Karpas-422 (cell line): Measurements from ENCODE around the gene ZNF217. TPM values are rescaled to one million over a fixed set of nuclear protein-coding genes. Genes with fewer than 3 reads are reported as not detected.
"Not testable (repeated sequence)": the region's sequence is repeated elsewhere in the genome, so short reads cannot be mapped to it uniquely, and the experiment has no call there.

Experiments
- DNase-seq: peaks from one replicate; pipeline ENCODE4 v3.0.0-alpha.2; 2015
- H2AFZ ChIP-seq: fragments of 200-600 bp; sonication (generic); 2 replicates; pipeline ENCODE4 v1.6.1; 2014; ENCODE audit warnings: antibody characterized with exemption, low read length, mixed read lengths
- H3K27ac ChIP-seq: fragments of 200-600 bp; sonication (generic); 2 replicates; pipeline ENCODE4 v1.5.1; 2014; ENCODE audit warnings: mild to moderate bottlenecking, low read length, moderate library complexity
- H3K27me3 ChIP-seq: fragments of 200-600 bp; sonication (generic); 2 replicates; pipeline ENCODE4 v1.6.1; 2014; ENCODE audit warnings: low read length, mixed read lengths
- H3K36me3 ChIP-seq: fragments of 200-600 bp; sonication (generic); 2 replicates; pipeline ENCODE4 v1.6.1; 2014; ENCODE audit warnings: low read length, mixed read lengths; ENCODE audit not compliant: insufficient read depth
- H3K4me1 ChIP-seq: fragments of 200-600 bp; sonication (generic); 2 replicates; pipeline ENCODE4 v1.6.1; 2014; ENCODE audit warnings: mild to moderate bottlenecking, low read length, mixed read lengths
- H3K4me2 ChIP-seq: fragments of 200-600 bp; sonication (generic); 2 replicates; pipeline ENCODE4 v1.6.1; 2014; ENCODE audit warnings: low read length, low read depth, mild to moderate bottlenecking; ENCODE audit not compliant: poor library complexity, severe bottlenecking
- H3K4me3 ChIP-seq: fragments of 200-600 bp; sonication (generic); 2 replicates; pipeline ENCODE4 v1.5.1; 2014; ENCODE audit warnings: mild to moderate bottlenecking, antibody characterized with exemption, low read length, mixed read lengths
- H3K79me2 ChIP-seq: fragments of 200-600 bp; sonication (generic); 2 replicates; pipeline ENCODE4 v1.6.1; 2014; ENCODE audit warnings: mild to moderate bottlenecking, low read length, mixed read lengths
- H3K9ac ChIP-seq: fragments of 200-600 bp; sonication (generic); 2 replicates; pipeline ENCODE4 v1.6.0; 2014; ENCODE audit warnings: low read length
- H3K9me2 ChIP-seq: fragments of 200-600 bp; sonication (generic), shearing (Covaris generic); replicated peaks from 2 replicates; pipeline ENCODE4 v1.6.0; 2014; ENCODE audit warnings: mild to moderate bottlenecking, low read length, moderate library complexity; ENCODE audit not compliant: insufficient read depth
- H3K9me3 ChIP-seq: fragments of 300-700, 200-600 bp; sonication (generic); 2 replicates; pipeline ENCODE4 v1.6.1; 2014; ENCODE audit warnings: low read length, mixed read lengths
- H4K20me1 ChIP-seq: fragments of 200-600 bp; sonication (generic); 2 replicates; pipeline ENCODE4 v1.6.1; 2014; ENCODE audit warnings: mild to moderate bottlenecking, antibody characterized with exemption, low read length, low read depth; ENCODE audit not compliant: insufficient read depth
- total RNA-seq: library from RNA; depleted of rRNA; stranded (reverse); fragments of >200 nt; shearing (Covaris generic); gene quantifications from 2 replicates; pipeline ENCODE4 v1.2.3, GENCODE V29; 2014; ENCODE audit warnings: low replicate concordance

Gene ZNF217
- total RNA-seq, 1 experiment from 2014 or later = 2.2 TPM

DNA sequence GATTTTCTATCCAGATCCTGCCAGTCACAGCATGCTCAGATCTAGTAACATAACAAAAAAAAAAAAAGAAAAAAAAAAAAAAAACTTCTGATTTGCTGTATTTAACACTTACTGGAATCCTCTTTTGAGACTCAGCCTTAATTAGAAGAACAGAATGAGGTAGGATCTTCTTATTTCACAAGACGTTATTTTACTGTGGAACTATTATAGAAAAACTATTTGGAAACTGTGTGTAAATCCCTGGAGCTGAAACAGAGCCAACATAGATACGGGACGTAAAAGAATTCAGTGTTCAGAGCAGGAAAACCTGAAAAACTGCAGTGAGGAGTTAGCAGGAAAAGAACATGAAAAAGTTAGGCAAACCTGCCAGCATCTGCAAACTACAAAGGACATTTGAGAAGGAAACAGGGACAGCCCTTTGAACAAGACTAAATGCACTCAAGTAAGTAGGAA is 3.4 kb upstream of the ZNF217 start:
- H3K27me3 ChIP-seq = no peaks in the 10 kb centered on the region
- H3K4me1 ChIP-seq = peaks cover 8% of the 10 kb centered on the region; the same call in 1 of the 2 replicates
- no peak overlapping the region for H2AFZ ChIP-seq
- no peak overlapping the region for H3K4me3 ChIP-seq
- H3K9me2 ChIP-seq = no peaks in the 10 kb centered on the region
- H3K79me2 ChIP-seq = no peaks in the 10 kb centered on the region
- H3K4me2 ChIP-seq = no peak overlapping the region
- DNase-seq = no peak
- no peak overlapping the region for H3K9ac ChIP-seq
- no peaks in the 10 kb centered on the region for H3K9me3 ChIP-seq
- H4K20me1 ChIP-seq = no peaks in the 10 kb centered on the region
- H3K36me3 ChIP-seq = no peaks in the 10 kb centered on the region
- no peak overlapping the region for H3K27ac ChIP-seq

DNA sequence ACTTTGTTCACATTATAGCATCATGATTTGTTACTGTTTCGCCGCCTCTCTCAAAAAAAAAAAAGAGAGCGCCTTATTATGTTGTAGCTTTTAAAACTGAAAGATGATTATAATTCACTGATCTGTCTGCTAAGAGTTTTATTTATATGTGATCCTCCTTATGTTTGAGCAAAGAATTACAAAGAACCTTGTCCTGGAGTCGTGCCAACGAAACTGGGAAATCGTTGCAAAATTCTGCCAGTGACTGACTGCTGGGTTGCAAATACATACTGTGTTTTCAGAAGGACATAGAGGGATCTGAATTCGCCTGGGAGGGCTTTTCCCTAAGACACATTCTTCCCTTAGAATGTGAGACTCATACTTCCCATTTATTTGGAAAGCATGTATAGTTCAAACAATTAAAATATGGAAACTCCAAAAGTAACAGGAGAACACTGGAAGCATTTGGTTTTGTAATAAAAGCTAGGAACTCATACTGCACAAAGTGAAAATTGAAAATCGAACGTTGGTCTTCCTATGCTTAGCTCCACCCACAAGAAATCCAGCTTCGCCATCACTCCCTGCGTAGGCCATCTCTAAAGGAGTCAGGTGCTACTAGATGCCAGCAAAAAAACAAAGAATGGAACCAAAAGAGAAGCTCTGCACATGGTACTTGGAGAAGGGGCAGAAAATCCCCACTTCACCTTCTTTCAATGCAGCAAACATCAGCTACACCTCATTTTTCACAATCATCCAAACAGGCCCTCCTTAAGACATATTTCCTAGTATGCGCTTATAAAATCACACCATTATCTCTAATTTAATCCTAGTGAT is 2.8 kb upstream of the ZNF217 start:
- H3K9me2 ChIP-seq, H3K79me2 ChIP-seq, H3K27me3 ChIP-seq, H3K4me1 ChIP-seq, H3K4me2 ChIP-seq, DNase-seq, H3K36me3 ChIP-seq, H3K27ac ChIP-seq, H2AFZ ChIP-seq, H3K9ac ChIP-seq, H4K20me1 ChIP-seq, H3K4me3 ChIP-seq, H3K9me3 ChIP-seq: not testable (repeated sequence)

DNA sequence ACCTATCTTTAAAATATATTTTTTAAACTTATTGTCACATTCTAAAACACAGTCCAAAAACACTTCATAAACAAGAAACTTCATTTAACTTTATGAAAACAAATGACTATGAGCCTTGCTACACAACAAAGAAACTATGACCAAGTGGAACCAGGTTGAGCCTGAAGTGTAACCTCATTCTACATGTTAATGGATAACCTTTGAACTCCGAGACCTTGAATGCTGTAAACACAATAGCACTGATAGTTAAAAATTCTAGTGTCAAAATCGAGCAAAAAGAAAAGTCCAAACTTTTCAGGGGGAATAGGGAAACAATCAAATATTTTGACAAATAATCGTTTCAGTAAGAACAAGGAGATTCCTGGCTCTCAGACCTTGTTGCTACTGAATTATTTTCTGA is 2.1 kb upstream of the ZNF217 start:
- H3K9me3 ChIP-seq, H3K9me2 ChIP-seq, H4K20me1 ChIP-seq, H2AFZ ChIP-seq, H3K27ac ChIP-seq, H3K4me3 ChIP-seq, H3K79me2 ChIP-seq, H3K27me3 ChIP-seq, H3K36me3 ChIP-seq, H3K4me2 ChIP-seq, DNase-seq, H3K9ac ChIP-seq: not testable (repeated sequence)
- H3K4me1 ChIP-seq = peaks cover 15% of the 10 kb centered on the region

DNA sequence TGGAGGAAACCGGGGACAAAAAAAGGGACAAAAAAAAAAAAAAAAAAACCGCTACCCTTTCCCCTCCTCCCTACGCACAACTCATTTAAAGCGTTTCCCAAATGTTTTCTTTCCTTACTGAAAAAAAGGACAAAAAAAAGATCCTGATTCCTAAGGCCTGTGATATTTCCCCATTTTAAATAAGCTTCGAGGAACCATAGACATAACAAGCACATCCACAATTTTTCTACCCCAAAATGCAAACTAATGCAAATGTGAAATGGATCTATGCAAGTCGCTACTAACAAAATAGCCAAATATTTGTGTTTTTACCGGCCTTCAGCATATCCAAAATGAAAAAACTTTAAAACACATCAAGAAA is 1.4 kb upstream of the ZNF217 start:
- no peaks in the 10 kb centered on the region for H3K79me2 ChIP-seq
- H3K27ac ChIP-seq = no peak overlapping the region
- no peaks in the 10 kb centered on the region for H3K9me2 ChIP-seq
- H4K20me1 ChIP-seq = no peaks in the 10 kb centered on the region
- no peaks in the 10 kb centered on the region for H3K27me3 ChIP-seq
- H3K4me2 ChIP-seq = peak overlapping the region; percentile 70
- H3K36me3 ChIP-seq = no peaks in the 10 kb centered on the region
- peaks cover 20% of the 10 kb centered on the region for H3K4me1 ChIP-seq
- H3K9me3 ChIP-seq = no peaks in the 10 kb centered on the region
- H3K9ac ChIP-seq = peak overlapping the region; percentile 63
- DNase-seq = no peak
- H2AFZ ChIP-seq = peak overlapping the region; percentile 56; the same call in 1 of the 2 replicates
- H3K4me3 ChIP-seq = peak overlapping the region; percentile 68

DNA sequence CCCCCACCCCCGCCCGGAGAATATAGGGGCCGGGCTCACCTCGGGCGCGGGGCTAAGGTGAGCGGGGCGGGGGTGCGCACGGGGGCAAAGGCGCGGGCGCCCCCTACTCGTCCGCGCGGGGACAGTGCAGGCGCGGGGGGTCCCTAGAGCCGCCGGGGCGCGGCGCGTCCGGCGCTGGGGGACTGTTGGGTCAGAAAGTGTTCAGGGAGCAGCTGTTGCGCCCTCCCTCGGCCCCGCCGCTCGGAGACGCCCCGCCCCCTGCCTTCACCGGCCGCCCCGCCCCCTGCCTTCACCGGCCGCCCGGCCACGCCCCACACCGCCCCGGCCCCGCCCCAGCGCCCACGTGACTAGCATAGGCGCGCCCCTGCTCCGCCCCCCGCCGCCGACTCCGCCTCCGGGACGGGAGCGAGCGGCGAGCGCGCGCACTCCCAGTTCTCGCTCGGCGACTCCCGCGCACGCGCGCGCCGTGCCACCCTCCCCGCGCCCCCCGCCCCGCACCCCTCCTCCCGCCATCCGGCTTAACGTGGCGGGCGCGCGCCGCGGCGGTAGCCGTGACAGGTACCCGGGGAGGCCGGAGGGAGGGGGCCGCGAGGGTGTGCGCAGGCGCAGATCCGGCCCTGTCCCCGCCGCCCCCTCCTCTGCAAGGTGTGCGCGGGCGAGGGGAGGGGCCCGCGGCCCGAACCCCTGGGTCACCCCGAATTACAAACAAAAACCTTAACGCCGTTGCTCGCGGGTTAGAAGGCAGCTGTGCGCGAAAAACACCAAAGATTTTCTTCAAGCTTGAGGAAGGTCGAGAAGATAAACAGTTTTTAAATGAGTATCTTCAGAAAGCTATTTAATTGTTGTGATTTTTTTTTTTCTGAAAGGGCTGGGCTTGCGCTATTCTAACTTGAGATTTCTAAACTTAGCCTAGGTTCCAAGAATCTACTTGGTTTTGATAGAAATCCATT is 704 bp upstream of the ZNF217 start:
- peak overlapping the region; percentile 70 for H3K4me2 ChIP-seq
- H3K36me3 ChIP-seq = no peaks in the 10 kb centered on the region
- no peaks in the 10 kb centered on the region for H3K79me2 ChIP-seq
- H3K4me3 ChIP-seq = peak overlapping the region; percentile 68
- DNase-seq = peak; percentile 96
- no peaks in the 10 kb centered on the region for H4K20me1 ChIP-seq
- peak overlapping the region; percentile 63 for H3K9ac ChIP-seq
- H3K9me2 ChIP-seq = no peaks in the 10 kb centered on the region
- H3K9me3 ChIP-seq = no peaks in the 10 kb centered on the region
- H3K27me3 ChIP-seq = no peaks in the 10 kb centered on the region
- no peak overlapping the region for H3K27ac ChIP-seq
- H2AFZ ChIP-seq = peak overlapping the region; percentile 56; the same call in 1 of the 2 replicates
- H3K4me1 ChIP-seq = peaks cover 26% of the 10 kb centered on the region

DNA sequence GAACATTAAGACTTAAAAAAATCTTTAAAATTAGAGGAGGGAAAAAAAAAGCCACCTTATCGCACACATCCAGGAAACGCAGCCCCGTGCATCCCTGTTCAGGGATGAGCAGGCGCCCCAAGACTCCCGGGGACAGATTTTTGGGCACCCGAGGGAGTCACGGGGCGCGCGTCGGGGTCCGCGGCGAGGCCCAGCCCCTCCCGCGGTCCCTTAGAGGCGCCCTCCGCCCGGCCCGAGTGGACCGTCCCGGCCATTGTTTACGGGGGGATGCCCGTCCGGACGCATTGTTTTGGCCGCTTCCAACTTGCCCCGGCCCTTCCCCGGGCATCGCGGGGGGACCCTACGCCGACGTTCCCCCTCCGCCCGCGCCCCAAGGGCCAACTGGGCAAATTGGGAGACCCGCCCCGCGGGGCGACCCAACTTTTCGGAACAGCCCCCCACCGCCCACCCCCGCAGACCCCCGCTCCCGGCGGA is 610 bp downstream of the ZNF217 start:
- Histone ChIP-seq H3K9me3 (no peaks in the 10 kb centered on the region), H3K36me3 (no peaks in the 10 kb centered on the region), H2AFZ (no peak overlapping the region), H3K9ac (peak overlapping the region; percentile 58), H3K4me2 (peak overlapping the region; percentile 64), H3K27ac (no peak overlapping the region), H4K20me1 (no peaks in the 10 kb centered on the region), H3K79me2 (no peaks in the 10 kb centered on the region), H3K9me2 (no peaks in the 10 kb centered on the region), H3K4me1 (peaks cover 26% of the 10 kb centered on the region), H3K4me3 (peak overlapping the region; percentile 60), H3K27me3 (no peaks in the 10 kb centered on the region)
- no peak for DNase-seq

DNA sequence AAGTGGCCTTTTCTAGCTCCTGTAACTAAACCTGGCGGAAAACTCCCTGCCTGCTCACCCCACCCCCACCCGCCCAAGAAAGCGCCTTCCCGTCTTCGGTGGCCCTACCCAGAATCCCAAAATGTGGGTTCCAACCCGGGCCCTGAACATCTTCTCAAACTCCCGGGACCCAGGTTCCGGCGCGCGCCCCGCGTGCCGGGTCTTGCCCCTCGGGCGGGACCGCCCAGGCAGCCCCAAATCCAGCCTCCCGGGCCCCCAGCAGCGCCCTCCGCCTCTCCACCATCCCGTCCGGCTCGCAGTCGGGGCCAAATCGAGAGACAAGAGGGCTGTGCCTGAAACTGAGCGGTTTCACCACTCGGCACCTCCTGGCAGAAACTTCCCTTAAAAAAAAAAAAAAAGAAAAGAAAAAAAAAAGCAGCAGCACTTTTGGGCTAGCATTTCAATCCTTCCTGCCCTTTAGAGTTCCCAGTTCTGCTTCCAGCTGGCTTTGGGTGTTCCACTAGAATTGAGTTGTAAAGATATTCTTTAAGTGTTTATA is 1.1 kb downstream of the ZNF217 start:
- peak; percentile 56 for DNase-seq
- H3K79me2 ChIP-seq, H4K20me1 ChIP-seq: not testable (repeated sequence)

DNA sequence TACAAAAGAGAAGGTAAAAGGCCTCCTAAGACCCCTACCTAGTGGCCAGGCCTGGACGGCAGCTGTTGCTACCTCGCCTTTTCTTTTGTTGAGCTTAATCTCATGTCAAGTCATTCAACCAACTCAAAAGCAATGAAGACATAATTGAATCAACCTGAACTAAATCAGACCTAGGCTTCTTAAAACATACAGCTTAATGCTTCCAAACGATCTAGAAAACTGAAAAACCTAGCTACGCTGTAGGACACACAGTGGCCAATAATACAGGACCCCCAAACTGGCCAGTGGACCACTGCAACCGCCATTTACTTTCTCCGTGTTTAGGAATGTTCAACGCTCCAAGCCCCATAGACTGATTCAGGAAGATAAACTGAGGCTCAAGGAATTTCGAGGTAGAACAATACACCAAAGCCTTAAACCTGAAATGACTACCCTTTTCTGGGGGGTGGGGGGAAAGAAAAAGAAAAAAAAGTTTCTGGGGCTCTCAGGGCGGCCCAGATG is 1.6 kb downstream of the ZNF217 start:
- not testable (repeated sequence) for H3K4me3 ChIP-seq, H2AFZ ChIP-seq, H3K79me2 ChIP-seq, DNase-seq, H3K27me3 ChIP-seq, H4K20me1 ChIP-seq, H3K9me3 ChIP-seq, H3K4me2 ChIP-seq, H3K36me3 ChIP-seq, H3K9me2 ChIP-seq
- peaks cover 26% of the 10 kb centered on the region for H3K4me1 ChIP-seq
- H3K27ac ChIP-seq = peak overlapping the region; percentile 57
- H3K9ac ChIP-seq = peak overlapping the region; percentile 33

More for the DNA sequence above, 1.1 kb downstream of the ZNF217 start:
- H3K27me3 ChIP-seq, H3K9me2 ChIP-seq, H2AFZ ChIP-seq, H3K9me3 ChIP-seq, H3K27ac ChIP-seq, H3K36me3 ChIP-seq: not testable (repeated sequence)
- Histone ChIP-seq H3K4me3 (peak overlapping the region; percentile 60), H3K9ac (peak overlapping the region; percentile 58), H3K4me2 (peak overlapping the region; percentile 64), H3K4me1 (peaks cover 26% of the 10 kb centered on the region)
